Central memory CD4-positive, alpha-beta T cell (primary cell): ENCODE data around the gene SDE2.
"Not testable (repeated sequence)": the region's sequence is repeated elsewhere in the genome, so short reads cannot be mapped to it uniquely, and the experiment has no call there.

Source experiments
- DNase-seq: peaks from one replicate; pipeline ENCODE4 v3.0.0; 2022

SDE2 gene

GRCh38 chr1:226004396-226004795 is 5.3 kb upstream of the SDE2 start:
- no peak for DNase-seq

DNA sequence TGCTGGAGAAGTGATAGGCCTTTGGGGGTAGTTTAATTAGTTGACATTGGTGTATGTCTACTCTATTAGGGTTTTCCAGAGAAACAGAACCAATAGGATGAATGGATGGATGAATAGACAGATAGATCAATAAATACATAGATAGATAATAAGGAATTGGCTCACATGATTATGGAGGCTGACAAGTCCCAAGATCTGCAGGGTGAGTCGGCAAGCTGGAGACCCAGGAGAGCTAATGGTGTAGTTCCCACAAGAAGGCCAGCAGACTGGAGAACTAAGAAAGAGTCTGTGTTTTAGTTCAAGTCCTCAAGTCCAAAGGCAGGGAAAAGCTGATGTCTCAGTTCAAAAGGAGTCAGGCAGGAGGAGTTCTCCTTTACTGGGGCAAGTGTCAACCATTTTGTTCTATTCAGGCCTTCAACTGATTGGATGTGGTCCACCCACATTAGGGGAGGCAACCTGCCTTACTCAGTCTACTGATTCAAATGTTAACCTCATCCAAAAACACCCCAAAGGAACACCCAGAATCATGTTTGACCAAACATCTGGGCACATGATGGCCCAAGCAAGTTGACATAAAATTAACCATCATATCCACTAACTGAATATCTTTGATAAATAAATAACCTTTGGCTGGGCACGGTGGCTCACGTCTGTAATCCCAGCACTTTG is 4.5 kb upstream of the SDE2 start:
- DNase-seq, result no peak

DNA sequence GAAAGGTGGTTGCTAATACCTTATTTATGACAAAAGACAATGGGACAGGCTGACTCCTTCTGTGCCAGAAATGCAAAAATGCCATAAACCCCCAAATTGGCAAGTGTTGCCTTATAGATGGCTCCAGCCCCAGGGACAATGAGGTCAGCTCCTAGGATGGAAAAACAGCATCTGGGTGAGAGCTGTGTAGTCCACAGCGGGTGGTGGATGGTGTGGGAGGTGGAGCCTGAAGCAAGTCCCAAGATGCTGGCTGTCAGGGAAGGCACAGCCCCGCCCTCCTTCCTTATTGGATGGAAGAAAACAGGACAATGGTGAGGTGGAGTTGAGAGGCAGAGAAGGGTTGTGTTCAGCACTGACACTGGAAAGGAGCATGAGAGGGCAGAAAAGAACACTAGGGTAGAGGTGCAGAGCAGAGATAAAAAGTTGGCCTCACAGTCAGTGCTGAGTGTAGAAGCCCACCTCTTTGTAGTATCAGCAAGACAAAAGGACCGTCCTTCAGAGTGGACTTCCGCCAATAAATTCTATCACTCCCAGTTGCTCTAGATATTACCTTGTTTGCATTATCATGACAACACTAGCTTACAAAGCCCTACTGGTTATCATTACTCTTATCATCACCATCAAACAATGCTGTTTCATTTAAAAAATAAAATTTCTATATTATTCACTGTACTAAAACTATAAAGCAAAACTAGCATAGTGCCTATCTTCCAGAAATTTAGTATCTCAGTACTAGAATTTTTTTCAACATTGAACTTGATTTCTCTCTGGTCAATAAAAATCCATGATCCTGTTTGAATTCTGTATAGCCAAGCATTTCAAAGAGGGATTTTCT is 3.7 kb upstream of the SDE2 start:
- DNase-seq, result no peak

- DNase-seq, result peak; percentile 77
Measured at GRCh38 chr1:226001963-226002666, 3.0 kb upstream of the SDE2 start.

DNA sequence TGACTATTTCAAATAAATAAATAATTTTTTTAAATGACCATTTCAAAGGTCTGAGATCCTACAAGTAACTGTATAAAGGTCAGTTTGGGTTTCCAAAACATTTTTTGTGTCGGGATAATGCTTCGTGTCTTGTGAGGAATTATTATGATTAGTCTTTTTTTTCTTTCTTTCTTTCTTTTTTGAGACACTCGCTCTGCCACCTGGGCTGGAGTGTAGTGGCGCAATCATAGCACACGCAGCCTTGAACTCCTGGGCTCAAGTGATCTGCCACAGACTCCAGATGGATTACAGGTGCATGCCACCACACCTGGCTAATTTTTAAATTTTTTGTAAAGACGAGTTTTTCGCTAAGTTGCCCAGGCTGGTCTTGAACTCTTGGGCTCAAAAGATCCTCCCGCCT is 1.9 kb upstream of the SDE2 start:
- no peak for DNase-seq

GRCh38 chr1:226000493-226001081 is 1.4 kb upstream of the SDE2 start:
- DNase-seq, result not testable (repeated sequence)

- DNase-seq, result peak; percentile 74
Measured at GRCh38 chr1:225999912-226000337, 782 bp upstream of the SDE2 start.

DNA sequence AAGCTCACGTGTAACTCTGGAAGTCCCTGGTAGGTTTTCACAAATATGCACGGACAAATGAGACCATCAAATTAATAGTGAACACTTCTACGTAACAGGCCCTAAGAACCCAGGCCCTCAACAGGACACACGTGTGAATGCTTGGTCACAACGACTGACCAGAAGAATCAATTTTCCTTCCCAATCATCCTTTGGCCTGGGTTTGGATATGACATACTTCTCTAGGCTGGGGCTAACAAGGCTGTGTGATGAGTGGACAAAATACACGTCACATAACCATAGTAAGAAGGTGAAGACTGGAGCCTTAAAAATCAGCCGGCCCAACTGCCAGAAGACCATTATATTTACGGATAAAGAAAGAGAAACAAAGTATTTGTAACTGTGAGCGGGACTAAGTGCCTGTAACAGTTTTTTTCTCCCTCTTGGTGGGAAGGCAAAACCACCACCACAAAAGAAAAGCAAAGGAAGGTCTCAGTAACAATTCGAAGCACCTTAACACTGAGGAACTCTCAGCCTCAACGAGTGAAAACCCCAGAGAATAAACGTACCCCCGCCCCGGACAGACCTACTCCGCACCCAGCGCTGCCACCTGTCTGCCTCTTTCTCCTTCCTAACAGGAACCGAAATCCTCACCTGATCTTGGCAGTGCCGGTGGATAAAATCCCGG is 450 bp downstream of the SDE2 start:
- no peak for DNase-seq

GRCh38 chr1:225996946-225997545 is 2.1 kb downstream of the SDE2 start:
- no peak for DNase-seq

DNA sequence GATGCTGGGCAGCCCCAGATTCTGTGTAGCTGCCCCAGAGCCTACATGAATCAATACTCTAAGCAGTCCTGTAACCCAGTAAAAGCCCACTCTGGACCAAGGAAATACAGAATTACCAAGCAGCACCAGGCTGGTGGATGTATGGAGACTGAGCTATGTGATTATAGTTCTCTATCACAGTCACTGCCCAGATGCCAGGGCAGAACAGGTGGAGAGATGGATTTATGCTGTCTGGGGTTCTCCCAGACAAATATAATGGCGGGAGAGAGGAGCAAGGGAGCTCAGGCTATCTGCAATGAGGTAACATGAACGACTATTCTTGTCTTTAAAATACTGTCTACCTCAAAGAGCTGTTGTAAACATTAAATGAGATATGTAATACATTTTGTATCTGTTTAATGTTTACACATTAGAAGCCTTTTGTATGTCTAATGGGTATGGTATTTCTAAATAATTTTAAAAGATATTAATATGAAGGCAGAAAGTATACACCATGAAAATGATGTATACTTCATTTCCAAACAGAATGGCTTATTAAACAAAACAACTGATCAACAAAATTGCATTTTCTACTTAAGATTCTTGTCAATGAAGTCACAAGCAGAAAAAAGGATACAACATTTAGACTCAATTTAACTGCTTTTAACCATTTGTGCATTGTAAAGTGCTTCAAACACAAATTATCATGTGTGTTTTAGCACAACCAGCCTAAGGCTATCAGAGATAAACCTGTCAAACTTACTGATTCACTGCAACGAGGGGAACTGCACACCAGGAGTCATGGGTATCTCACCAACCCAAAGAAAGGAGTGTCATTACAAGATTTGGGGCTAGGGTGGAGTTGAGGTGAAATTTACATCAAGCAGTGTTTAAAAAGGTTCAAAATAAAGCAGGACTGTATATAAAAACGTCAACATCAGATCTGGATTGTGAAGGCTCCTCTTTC is 3.0 kb downstream of the SDE2 start:
- no peak for DNase-seq

DNA sequence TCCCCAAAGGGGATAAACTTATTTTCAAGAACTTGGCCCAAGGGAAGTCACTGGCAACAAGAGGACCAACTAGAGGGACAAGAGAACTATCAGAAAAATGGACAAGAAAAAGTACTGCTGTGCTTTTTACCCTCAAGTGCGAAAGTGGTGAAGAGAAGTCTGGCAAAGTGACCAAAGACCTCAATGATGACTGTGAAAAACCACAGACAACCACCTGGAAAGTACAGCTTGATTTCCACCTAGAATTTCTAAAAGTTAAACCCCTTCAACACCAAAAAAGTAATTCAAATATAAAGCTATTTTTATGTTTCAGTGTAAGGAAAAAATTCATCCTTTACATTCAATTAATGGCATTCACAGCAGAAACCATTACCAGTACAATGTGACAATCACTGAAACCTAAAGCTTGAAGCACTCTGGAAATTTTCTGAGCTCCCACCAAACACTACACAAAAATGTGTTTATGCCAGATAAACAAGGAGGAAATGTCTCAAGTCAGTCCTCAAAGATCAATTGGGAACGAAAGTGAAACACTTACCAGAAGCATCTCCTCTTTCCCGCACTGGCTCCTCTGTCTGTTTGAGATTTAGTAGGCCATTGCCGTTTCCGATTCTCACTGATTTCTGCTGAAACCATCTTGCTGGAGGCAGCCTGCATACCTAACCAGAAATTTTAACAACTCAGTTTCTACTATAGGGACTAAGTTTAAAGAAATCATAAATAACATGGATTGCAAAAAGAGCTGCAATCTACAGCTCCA is 8.3 kb downstream of the SDE2 start:
- peak; percentile 32 for DNase-seq

DNA sequence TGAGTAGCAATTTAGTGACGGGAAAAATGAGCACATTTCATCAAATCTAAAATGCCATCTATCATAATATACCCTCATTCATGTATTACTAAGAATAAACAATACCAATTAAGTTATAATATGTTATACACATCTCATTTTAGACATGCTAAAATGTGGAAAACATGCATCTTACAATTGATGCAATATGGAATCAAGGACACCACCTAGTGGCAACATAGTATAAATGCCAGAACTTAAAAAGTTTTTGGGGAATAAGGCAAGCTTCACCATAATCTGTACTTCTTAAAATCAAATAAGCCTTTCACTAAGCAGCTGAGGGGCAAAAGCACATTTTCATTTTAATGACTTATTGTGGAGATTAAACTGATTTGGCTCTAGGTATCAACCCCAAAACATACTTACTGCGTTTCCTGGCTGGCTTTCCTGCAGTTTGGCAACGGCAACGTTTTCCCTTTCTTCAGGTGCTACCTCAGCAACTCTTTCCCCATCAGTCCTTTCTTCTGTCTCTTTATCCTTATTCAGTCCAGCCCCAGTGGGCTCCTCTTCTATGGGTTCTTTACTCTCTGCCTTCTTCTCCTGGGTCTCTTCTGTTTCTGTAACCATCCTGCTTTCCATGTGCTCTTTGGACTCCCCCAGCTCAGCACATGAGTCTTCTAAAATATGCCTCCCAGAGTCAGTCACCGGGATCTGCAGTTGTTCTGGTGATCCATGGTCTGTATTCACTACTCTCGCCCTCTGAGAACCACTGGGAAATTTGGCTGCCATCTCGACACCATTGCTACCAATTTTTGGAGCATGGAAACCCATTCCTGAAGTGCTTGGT is 11.4 kb downstream of the SDE2 start:
- DNase-seq, result no peak

- DNase-seq, result no peak
Measured at GRCh38 chr1:225981714-225982113, 17.4 kb downstream of the SDE2 start.

DNA sequence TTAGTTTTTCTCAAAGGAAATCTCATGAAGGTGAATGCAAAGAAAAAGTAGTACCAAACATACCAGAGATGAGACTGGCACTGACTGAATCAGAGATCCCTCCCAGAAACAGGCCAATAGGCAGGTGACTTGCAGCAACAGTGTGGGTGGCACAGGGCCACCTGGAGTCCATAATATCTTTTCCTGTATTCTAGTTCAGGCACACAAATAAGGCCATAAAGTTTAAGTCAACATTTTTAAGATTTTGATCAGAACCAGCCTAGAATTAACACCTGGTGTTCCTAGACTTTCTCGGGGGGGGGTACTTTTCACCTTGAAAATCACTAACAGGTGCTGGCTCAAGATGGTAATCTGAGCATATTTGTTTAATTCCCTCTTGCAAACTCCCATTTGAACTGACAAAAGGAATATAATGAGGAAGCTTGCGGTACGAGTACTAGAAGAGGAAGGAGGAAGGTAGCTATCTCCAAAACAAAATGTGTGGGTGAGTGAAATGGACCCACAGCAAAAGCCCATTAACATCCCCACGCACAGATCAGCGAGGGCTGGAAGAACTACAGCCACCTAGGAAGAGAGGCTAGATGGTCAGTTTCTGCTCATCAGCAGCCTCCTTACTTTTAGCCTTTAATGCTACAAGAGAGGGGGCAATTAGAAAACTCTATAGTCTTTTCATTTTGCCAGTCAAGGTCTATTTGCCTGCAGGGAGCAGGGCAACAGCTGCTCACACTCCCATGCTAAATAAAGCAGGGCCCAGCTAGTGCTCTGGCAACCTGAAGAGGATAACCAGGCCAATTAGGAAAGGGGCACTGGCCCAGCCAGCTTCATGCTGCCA is 18.9 kb downstream of the SDE2 start:
- DNase-seq, result no peak

- DNase-seq, result no peak
Measured at GRCh38 chr1:225979421-225979820, 19.7 kb downstream of the SDE2 start.

- DNase-seq, result no peak
Measured at GRCh38 chr1:225977937-225978748, 21.0 kb downstream of the SDE2 start.

DNA sequence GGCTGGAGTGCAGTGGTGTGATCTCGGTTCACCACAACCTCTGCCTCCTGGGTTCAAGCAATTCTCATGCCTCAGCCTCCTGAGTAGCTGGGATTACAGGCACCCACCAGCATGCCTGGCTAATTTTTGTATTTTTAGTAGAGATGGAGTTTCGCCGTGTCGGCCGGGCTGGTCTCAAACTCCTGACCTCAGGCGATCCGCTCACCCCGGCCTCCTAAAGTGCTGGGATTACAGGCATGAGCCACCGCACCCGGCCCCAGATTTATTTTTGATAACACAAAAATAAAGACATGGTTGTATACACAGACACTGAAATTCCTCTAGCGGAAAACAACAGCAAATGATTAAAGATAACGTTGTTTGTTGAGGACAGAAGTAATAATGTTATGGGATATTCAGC is 24.0 kb downstream of the SDE2 start:
- DNase-seq, result not testable (repeated sequence)

DNA sequence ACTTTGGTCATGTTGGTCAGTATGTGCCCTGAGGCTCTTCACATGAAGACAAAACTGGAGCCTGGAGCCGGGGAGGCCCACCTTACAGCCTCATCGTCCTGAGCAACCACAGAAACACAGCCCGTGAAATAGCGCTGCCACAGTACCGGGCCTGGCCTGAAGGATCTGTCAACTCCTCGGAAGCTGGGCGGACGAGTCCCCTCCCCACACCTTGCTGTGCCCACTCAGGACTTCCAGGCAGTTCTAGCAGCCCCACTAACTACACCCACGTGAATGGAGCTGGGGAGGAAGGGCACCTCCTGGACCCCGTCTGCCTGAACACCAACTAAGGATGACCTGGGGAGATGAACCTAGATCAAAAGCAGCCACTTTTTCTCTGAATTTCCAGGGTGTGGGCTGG is 24.7 kb downstream of the SDE2 start:
- DNase-seq, result no peak
